D721Med (cell line): ENCODE data around the gene MYO1C.
"Not testable (repeated sequence)": the region's sequence is repeated elsewhere in the genome, so short reads cannot be mapped to it uniquely, and the experiment has no call there.

Experiments
- DNase-seq: peaks from one replicate; pipeline ENCODE4 v3.0.0; 2011; ENCODE audit warnings: low spot score; ENCODE audit not compliant: insufficient read length
- FAIRE-seq: peaks from 2 replicates; lab custom pipeline; 2011; peaks lifted over from hg19 to GRCh38; lab: Jason Lieb, UNC
- TF ChIP-seq, protein P1 (sequence below): IDR thresholded peaks from 2 replicates; pipeline ENCODE4 v1.5.1; 2012; ENCODE audit warnings: mild to moderate bottlenecking, control low read depth; ENCODE audit not compliant: insufficient read depth; ENCODE audit errors: missing control alignments

MYO1C gene

DNA sequence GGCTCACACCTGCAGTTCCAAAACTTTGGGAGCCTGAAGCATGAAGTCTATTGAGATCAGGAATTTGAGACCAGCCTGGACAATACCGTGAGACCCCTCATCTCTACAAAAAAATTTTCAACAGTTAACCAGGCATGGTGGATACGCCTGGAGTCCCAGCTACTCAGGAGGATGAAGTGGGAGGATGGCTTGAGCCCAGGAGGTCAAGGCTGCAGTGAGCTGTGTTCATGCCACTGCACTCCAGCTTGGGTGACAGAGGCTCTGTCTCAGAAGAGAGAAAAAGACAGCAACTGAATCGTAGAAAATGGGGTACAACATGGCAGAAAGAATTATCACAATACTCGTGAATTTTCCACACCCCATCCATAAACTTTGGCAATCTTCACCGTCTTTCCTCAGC is 39.6 kb downstream of the MYO1C start:
- DNase-seq = no peak
- FAIRE-seq = no peak
- TF ChIP-seq, protein P1, sequence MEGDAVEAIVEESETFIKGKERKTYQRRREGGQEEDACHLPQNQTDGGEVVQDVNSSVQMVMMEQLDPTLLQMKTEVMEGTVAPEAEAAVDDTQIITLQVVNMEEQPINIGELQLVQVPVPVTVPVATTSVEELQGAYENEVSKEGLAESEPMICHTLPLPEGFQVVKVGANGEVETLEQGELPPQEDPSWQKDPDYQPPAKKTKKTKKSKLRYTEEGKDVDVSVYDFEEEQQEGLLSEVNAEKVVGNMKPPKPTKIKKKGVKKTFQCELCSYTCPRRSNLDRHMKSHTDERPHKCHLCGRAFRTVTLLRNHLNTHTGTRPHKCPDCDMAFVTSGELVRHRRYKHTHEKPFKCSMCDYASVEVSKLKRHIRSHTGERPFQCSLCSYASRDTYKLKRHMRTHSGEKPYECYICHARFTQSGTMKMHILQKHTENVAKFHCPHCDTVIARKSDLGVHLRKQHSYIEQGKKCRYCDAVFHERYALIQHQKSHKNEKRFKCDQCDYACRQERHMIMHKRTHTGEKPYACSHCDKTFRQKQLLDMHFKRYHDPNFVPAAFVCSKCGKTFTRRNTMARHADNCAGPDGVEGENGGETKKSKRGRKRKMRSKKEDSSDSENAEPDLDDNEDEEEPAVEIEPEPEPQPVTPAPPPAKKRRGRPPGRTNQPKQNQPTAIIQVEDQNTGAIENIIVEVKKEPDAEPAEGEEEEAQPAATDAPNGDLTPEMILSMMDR = no peak

DNA sequence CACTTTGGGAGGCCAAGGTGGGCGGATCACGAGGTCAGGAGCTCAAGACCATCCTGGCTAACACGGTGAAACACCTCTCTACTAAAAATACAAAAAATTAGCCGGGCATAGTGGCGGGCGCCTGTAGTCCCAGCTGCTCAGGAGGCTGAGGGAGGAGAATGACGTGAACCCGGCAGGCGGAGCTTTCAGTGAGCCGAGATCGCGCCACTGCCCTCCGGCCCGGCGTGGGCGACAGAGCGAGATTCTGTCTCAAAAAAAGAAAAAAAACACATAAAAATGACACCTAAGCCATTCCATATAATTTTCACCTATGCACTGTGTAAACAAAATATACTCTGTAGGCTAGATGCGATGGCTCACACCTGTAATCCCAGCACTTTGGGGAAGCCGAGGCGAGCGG is 42.2 kb downstream of the MYO1C start:
- FAIRE-seq, DNase-seq: not testable (repeated sequence)

DNA sequence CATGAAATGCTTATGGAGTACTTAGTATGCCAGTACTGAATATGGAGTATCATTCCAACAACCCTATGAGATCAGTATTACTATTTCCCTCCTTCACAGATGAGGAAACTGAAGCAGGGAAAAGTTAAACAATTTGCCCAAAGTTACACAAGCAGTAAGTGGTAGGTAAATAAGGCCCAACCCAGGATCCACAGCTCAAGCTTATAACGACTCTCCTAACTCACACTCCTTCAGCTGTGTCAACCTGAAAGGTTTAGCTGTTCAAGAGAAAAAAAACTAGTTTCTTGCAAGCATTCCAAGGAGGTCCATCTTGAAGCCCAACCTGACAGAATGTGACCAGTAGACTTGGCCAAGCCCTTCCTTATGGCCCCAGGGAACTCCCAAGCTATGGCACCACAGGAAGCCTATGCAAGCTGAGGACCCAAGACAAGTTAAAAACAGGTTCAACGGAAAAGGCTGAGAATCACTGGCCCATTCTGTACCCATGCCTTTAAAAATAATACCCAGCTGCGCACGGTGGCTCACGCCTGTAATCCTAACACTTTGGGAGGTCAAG is 43.0 kb downstream of the MYO1C start:
- no peak for DNase-seq
- no peak for FAIRE-seq
- TF ChIP-seq, protein P1 = no peak

DNA sequence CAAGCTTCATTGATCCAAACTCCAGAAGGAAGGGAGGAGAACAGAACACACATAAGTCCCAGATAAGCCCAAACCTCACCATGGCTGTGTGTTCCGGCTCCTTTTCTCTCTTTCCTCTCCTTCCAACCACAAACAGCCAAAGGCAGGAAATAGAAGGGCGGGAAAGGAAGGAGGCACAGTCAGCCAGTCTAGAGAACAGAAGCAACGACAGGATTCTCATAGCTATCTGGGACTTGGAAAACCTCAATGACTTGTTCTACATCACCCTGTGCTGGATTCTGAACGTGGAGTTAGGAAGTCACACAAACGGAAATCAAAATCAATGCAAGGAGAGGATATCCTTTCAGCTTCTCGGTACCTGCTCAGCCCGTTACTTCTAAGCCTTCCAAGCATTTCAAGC is 45.4 kb downstream of the MYO1C start:
- FAIRE-seq = no peak
- no peak for DNase-seq
- TF ChIP-seq, protein P1 = no peak

DNA sequence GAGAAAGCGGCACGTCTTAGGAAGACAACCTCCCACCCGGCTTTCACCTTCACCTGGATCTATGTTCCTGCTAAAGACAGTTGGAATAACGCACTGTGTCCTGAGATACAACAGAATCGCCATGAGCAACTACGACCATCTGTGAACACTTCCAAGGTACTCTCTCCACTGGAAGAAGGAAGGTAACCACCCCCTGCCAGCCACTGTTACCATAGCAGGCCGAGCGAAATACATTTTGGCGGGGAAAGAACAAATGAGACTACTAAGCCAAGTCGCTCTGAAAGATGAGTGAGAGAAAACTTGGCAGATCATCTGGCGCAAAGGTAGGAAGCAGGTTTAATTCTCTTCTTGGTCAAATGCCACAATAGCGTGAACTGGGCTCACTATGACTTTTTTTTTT is 46.3 kb downstream of the MYO1C start:
- no peak for DNase-seq
- TF ChIP-seq, protein P1 = no peak
- FAIRE-seq = no peak

DNA sequence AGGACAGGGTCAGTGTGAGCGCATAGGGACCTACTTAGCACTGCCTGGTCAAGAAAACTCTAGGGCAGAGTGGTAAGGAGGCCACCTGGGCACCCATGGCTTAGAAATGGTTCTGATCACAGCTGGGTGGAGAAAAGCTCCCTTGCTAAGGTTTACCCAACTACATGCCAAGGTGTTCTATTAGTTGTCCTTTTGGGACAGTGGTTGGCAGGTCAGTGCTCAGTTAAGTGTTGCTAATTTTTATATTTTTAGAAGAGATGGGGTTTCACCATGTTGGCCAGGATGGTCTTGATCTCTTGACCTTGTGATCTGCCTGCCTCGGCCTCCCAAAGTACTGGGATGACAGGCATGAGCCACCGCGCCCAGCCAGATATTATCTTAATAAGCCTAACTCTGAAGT is 46.8 kb downstream of the MYO1C start:
- DNase-seq, FAIRE-seq: not testable (repeated sequence)

DNA sequence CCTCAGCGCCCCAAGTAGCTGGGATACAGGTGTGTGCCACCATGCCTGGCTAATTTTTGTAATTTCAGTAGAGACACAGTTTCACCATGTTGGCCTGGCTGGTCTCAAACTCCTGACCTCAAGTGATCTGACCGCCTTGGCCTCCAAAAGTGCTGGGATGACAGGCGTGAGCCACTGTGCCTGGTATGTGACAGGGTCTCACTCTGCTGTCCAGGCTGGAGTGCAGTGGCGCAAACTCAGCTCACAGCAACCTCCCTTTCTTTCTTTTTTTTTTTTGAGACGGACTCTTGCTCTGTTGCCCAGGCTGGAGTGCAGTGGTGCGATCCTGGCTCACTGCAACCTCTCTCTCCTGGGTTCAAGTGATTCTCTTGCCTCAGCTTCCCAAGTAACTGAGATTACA is 49.8 kb downstream of the MYO1C start:
- not testable (repeated sequence) for FAIRE-seq, DNase-seq

DNA sequence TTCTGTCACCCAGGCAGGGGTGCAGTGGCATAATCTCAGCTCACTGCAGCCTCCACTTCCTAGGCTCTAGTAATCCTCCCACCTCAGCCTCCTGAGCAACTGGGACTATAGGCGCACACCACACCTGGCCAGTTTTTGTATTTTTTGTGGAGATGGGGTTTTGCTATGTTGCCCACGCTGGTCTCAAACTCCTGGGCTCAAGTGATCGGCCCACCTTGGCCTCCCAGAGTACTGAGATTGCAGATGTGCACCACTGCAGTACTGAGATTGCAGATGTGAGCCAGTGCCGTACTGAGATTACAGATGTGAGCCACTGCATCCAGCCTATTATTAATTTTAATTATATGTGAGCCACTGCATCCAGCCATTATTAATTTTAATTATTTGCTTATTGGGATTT is 50.3 kb downstream of the MYO1C start:
- DNase-seq (no peak), FAIRE-seq (no peak)
- TF ChIP-seq, protein P1 = no peak

DNA sequence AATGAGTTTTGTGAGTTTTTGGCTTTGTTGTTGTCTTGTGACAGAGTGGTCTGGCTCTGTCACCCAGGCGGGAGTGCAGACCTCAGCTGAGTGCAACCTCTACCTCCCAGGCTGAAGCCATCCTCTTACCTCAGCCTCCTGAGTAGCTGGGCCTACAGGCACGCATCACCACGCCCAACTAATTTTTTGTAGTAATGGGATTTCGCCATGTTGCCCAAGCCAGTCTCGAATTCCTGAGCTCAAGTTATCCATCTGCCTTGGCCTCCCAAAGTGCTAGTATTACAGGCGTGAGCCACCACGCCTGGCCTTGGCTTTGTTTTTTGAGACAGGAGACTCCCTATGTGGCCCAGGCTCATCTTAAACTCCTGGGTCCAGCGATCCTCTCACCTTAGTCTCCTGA is 51.6 kb downstream of the MYO1C start:
- TF ChIP-seq, protein P1 = no peak
- FAIRE-seq = no peak
- no peak for DNase-seq
